ENCODE measurements around the gene CTNNA3.

Gene CTNNA3

DNA sequence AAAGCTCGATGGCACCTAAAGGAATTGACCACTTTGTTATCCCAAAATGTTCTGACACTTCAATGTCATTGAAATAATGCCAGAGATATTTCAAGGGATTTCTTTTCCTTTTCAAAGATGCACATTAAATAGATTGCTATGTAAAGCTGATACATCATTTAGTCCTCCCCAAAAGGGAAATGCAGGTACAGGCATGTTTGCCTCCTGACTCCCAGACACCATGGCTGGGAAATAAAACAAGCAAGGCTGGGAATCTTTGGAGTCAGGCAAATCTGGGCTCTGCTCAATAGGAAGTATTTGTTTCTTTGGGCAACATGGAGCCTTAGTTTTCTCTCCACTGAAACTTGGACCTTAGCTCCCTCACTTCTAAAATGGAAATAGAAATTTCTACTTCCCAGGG is 1000.9 kb downstream of the CTNNA3 start:
- no peak for DNase-seq (ENCODE audit: low read depth)
- H3K4me3 ChIP-seq (ENCODE audit: control insufficient read depth, low read depth, low read length): no peak overlapping the region
- TF ChIP-seq, protein P1, sequence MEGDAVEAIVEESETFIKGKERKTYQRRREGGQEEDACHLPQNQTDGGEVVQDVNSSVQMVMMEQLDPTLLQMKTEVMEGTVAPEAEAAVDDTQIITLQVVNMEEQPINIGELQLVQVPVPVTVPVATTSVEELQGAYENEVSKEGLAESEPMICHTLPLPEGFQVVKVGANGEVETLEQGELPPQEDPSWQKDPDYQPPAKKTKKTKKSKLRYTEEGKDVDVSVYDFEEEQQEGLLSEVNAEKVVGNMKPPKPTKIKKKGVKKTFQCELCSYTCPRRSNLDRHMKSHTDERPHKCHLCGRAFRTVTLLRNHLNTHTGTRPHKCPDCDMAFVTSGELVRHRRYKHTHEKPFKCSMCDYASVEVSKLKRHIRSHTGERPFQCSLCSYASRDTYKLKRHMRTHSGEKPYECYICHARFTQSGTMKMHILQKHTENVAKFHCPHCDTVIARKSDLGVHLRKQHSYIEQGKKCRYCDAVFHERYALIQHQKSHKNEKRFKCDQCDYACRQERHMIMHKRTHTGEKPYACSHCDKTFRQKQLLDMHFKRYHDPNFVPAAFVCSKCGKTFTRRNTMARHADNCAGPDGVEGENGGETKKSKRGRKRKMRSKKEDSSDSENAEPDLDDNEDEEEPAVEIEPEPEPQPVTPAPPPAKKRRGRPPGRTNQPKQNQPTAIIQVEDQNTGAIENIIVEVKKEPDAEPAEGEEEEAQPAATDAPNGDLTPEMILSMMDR (IDR thresholded peaks at IDR 0.05; ENCODE audit: control insufficient read depth, insufficient read depth, low read depth, low read length, missing control alignments): no peak

GRCh38 chr10:66684581-66684980 is 1011.4 kb downstream of the CTNNA3 start:
- no peak overlapping the region for H3K4me3 ChIP-seq (ENCODE audit: control insufficient read depth, low read depth, low read length)
- DNase-seq (ENCODE audit: low read depth): no peak

DNA sequence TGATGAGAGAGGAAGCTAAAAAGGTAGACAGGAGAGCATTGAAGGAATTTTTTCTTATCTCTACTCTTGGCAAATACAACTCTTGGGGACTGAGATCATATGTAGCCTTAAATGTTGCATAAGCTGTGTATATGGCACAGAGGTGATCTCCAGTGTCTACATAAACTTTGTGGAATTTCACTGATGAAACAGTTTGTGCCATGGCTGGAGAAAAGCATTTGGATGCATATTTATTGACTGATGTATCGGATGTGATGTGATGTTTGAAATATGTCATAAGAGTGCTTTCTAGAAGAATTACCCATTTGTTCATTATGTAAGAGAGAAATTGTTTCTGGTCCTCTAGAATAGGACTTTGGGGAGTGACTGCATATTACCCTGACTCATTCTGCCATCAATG is 1015.1 kb downstream of the CTNNA3 start:
- no peak for DNase-seq (ENCODE audit: low read depth)
- no peak overlapping the region for H3K4me3 ChIP-seq (ENCODE audit: control insufficient read depth, low read depth, low read length)
- TF ChIP-seq, protein P1 (IDR thresholded peaks at IDR 0.05; ENCODE audit: control insufficient read depth, insufficient read depth, low read depth, low read length, missing control alignments): no peak

More at GRCh38 chr10:66684581-66684980, 1011.4 kb downstream of the CTNNA3 start:
- TF ChIP-seq, protein P1 (IDR thresholded peaks at IDR 0.05; ENCODE audit: control insufficient read depth, insufficient read depth, low read depth, low read length, missing control alignments): no peak

DNA sequence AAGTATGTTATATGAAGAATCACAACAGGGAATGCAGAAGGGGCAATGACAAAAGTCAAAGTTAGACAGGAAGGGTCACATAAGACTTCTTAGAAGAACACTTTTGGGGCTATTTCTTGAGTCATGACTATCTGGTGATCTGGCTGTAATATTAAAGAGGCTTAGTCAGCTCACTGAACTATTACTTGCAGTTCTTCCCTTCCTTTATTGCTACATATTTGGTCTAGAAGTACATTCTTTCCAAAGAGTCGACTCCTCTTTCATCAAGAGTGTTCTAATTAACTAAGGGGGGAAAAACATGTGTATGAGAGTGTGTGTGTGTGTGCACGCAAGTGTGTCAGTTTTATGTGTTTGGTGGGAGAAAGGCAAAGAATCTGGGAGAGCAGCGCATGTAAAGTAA is 1017.5 kb downstream of the CTNNA3 start:
- TF ChIP-seq, protein P1 (IDR thresholded peaks at IDR 0.05; ENCODE audit: control insufficient read depth, insufficient read depth, low read depth, low read length, missing control alignments): no peak
- DNase-seq (ENCODE audit: low read depth): no peak
- no peak overlapping the region for H3K4me3 ChIP-seq (ENCODE audit: control insufficient read depth, low read depth, low read length)

DNA sequence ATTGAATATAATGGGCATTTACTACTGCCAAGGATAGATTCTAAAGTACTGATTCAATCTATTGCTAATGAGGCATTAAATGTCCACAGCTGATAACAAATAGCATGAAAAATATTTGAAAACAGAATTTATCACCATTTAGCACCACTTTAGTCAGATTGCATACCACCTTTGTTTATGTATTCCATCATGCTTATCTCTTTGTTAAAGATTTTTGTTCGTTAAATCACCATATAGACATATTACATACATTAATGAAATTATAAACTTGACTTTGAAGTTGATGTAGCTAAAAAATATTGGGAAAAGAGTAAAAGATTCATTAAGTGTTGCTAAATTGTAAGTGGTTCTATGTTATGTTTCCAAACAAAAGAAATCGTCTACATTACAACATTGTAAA is 1022.9 kb downstream of the CTNNA3 start:
- TF ChIP-seq, protein P1 (IDR thresholded peaks at IDR 0.05; ENCODE audit: control insufficient read depth, insufficient read depth, low read depth, low read length, missing control alignments): no peak
- no peak overlapping the region for H3K4me3 ChIP-seq (ENCODE audit: control insufficient read depth, low read depth, low read length)
- no peak for DNase-seq (ENCODE audit: low read depth)

DNA sequence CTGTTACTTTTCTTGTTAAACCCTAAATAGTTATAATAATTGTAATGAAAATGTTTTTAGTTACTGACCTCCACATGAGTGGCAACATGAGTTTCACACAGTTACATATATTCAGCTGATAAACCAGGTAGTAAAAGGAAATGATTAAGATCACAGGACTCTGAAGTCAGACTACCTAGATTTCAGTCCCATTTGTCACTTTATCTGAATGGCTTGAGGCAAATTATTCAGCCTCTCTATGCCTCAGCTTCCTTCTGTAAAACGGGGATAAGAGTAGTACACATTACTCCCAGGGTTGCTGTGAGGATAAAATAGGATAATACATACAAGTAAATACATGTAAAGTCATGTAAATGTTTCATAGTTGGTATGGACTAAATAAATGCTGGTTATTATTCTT is 1024.4 kb downstream of the CTNNA3 start:
- TF ChIP-seq, protein P1 (IDR thresholded peaks at IDR 0.05; ENCODE audit: control insufficient read depth, insufficient read depth, low read depth, low read length, missing control alignments): no peak
- DNase-seq (ENCODE audit: low read depth): no peak
- H3K4me3 ChIP-seq (ENCODE audit: control insufficient read depth, low read depth, low read length): no peak overlapping the region

DNA sequence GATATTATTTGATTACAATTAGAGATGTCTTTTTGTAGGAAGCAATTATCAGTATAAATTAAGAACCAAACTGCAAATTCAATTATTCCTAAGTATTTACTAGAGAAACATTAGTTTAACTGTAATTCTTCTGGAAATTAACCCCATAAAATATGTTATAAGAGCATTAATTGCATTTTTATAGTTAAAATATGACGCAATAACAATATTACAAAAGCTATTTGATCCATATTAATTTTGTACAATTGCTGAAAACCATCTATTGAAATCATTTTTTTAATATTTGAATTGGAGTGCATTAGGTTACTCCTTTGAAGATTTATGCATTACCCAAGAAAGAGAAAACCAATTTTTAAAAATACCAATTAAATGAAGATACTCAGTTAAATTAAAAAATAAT is 1024.9 kb downstream of the CTNNA3 start:
- TF ChIP-seq, protein P1 (IDR thresholded peaks at IDR 0.05; ENCODE audit: control insufficient read depth, insufficient read depth, low read depth, low read length, missing control alignments): no peak
- H3K4me3 ChIP-seq (ENCODE audit: control insufficient read depth, low read depth, low read length): no peak overlapping the region
- DNase-seq (ENCODE audit: low read depth): no peak
